K562 (cell line): ENCODE measurements around the gene IL20RA. TPM values are rescaled to one million over a fixed set of nuclear protein-coding genes. Genes with fewer than 3 reads are reported as not detected.

Experiments used
- ATF3 ChIP-seq, 2 experiments: fragments of 450-650 bp in 1 of 2; sonication (generic) in 1 of 2; formaldehyde crosslinking in 1 of 2; IDR thresholded peaks in 1 of 2; conservative IDR thresholded peaks in 1 of 2; 2 replicates each; pipeline versions ENCODE4 v1.6.1 to v1.8.1; 2016 to 2023; ENCODE audit warnings: mild to moderate bottlenecking in 2 of 2, moderate library complexity in 2 of 2, inconsistent platforms in 1 of 2, missing genetic modification reagents in 1 of 2
- CEBPG ChIP-seq, 3 experiments: fragments of 200-800 bp in 1 of 3; sonication (Bioruptor generic) in 1 of 3; sonication (generic) in 1 of 3; formaldehyde crosslinking in 1 of 3; IDR thresholded peaks in 2 of 3; conservative IDR thresholded peaks in 1 of 3; 2 replicates each; pipeline versions ENCODE4 v1.6.1 to v1.8.0; 2016 to 2022; ENCODE audit warnings: missing compliant biosample characterization in 2 of 3, missing genetic modification characterization in 2 of 3, mild to moderate bottlenecking in 1 of 3, missing genetic modification reagents in 1 of 3
- CTCF ChIP-seq, 3 experiments: IDR thresholded peaks in 2 of 3; conservative IDR thresholded peaks in 1 of 3; 2 replicates each; pipeline ENCODE4 v1.5.1; 2011 to 2012; ENCODE audit warnings: low read length in 3 of 3, mild to moderate bottlenecking in 3 of 3, control low read depth in 2 of 3, improper control_type of control experiment in 1 of 3, inconsistent platforms in 1 of 3, low read depth in 1 of 3, mixed read lengths in 1 of 3, moderate library complexity in 1 of 3; ENCODE audit not compliant: insufficient read depth in 2 of 3
- HNRNPK ChIP-seq: fragments of 200-400 bp; formaldehyde crosslinking; IDR thresholded peaks from one replicate; pipeline ENCODE4 v1.6.1; 2018; ENCODE audit warnings: mild to moderate bottlenecking, low read depth, low read length; ENCODE audit not compliant: poor library complexity, severe bottlenecking
- MYC ChIP-seq, 2 experiments: fragments of 250-450 bp in 1 of 2; sonication (Bioruptor Pico) in 1 of 2; IDR thresholded peaks; 2 replicates each; pipeline versions ENCODE4 v1.5.1 to v1.6.1; 2012 to 2021; ENCODE audit warnings: low read depth in 2 of 2, borderline replicate concordance in 1 of 2, improper control_type of control experiment in 1 of 2, low read length in 1 of 2, mild to moderate bottlenecking in 1 of 2, moderate library complexity in 1 of 2
- PBX2 ChIP-seq, 2 experiments: IDR thresholded peaks in 1 of 2; conservative IDR thresholded peaks in 1 of 2; 2 replicates each; pipeline ENCODE4 v1.6.1; 2016; ENCODE audit warnings: low read depth in 2 of 2, mild to moderate bottlenecking in 1 of 2, missing compliant biosample characterization in 1 of 2, missing genetic modification characterization in 1 of 2, moderate library complexity in 1 of 2
- SRF ChIP-seq, 2 experiments: fragments of 250-450, 450-650 bp in 1 of 2; sonication (Bioruptor Pico) in 1 of 2; sonication (generic) in 1 of 2; formaldehyde crosslinking; IDR thresholded peaks; 2 replicates each; pipeline versions ENCODE4 v1.5.0 to v1.5.1; 2020 to 2022; ENCODE audit warnings: mild to moderate bottlenecking in 1 of 2, missing genetic modification reagents in 1 of 2
- STAG1 ChIP-seq: sonication (generic); formaldehyde crosslinking; IDR thresholded peaks from 2 replicates; pipeline ENCODE4 v1.5.0; 2020; ENCODE audit warnings: missing genetic modification reagents, borderline replicate concordance
- TEAD4 ChIP-seq, 2 experiments: sonication (generic) in 1 of 2; formaldehyde crosslinking in 1 of 2; IDR thresholded peaks; 2 replicates each; pipeline versions ENCODE4 v1.6.1 to v1.8.0; 2012 to 2022; ENCODE audit warnings: borderline replicate concordance in 1 of 2, inconsistent platforms in 1 of 2, low read length in 1 of 2, mild to moderate bottlenecking in 1 of 2, missing genetic modification reagents in 1 of 2
- THRB ChIP-seq: fragments of 450-650 bp; formaldehyde crosslinking; conservative IDR thresholded peaks from 2 replicates; pipeline ENCODE4 v1.4.0; 2022; ENCODE audit warnings: mild to moderate bottlenecking, missing genetic modification characterization
- YY1 ChIP-seq, 3 experiments: IDR thresholded peaks; 2 replicates each; pipeline ENCODE4 v1.6.1; 2011; ENCODE audit warnings: low read length in 2 of 3, mild to moderate bottlenecking in 2 of 3, moderate library complexity in 2 of 3, borderline replicate concordance in 1 of 3, control low read depth in 1 of 3, low read depth in 1 of 3; ENCODE audit not compliant: insufficient read depth in 3 of 3, insufficient replicate concordance in 2 of 3, control insufficient read depth in 1 of 3, insufficient read length in 1 of 3; ENCODE audit errors: extremely low read depth in 1 of 3
- ZFP36 ChIP-seq: fragments of 150-350 bp; IDR thresholded peaks from 2 replicates; pipeline ENCODE4 v1.6.1; 2018; ENCODE audit warnings: low read length, low read depth; ENCODE audit not compliant: partially characterized antibody
- ZNF696 ChIP-seq: fragments of 250-450 bp; sonication (Bioruptor Pico); conservative IDR thresholded peaks from 2 replicates; pipeline ENCODE4 v1.4.0; 2020; ENCODE audit warnings: mild to moderate bottlenecking, moderate library complexity
- polyA plus RNA-seq, 8 experiments: library from polyadenylated mRNA; depleted of rRNA in 4 of 8; stranded (reverse) in 5 of 8; unstranded in 3 of 8; fragments of >200 nt; fragmentation: Nextera tagmentation in 2 of 8; fragmentation: Illumina TruSeq in 1 of 8; extraction: Ambion mirVana in 2 of 8; extraction: Trizol in 1 of 8; gene quantifications; 2 replicates each; pipeline versions ENCODE4 v1.2.1 to v1.2.3, GENCODE V29; 2011 to 2014; ENCODE audit warnings: inconsistent platforms in 1 of 8, missing spikeins in 1 of 8
- total RNA-seq, 7 experiments: library from RNA; depleted of rRNA in 6 of 7; stranded (reverse); fragments of >200 nt in 6 of 7; fragmentation: Illumina TruSeq in 2 of 7; extraction: Trizol in 2 of 7; gene quantifications; 2 replicates each; pipeline versions ENCODE4 v1.2.1 to v1.2.3, GENCODE V29; 2011 to 2021; ENCODE audit warnings: low replicate concordance in 1 of 7

Gene IL20RA
- total and polyA plus RNA-seq, 9 of the 15 experiments (the other 6 are each of a cell fraction or from before 2014, with no cell fraction given), result not detected

GRCh38 chr6:137076277-137077068 is 31.7 kb upstream of the IL20RA start (continued):
- TF ChIP-seq CTCF (IDR thresholded peaks at IDR 0.05 in 2 of 3, conservative IDR thresholded peaks at IDR 0.05 in 1 of 3; ENCODE audit: insufficient read depth in 2 of 3, low read depth in 1 of 3, low read length in 3 of 3) (peak; percentile 91 to 96 (median 94)), ATF3 (IDR thresholded peaks at IDR 0.05) (0 out of 2 replicates have a peak, but pooled peaks have one; percentile 10), ATF3 (CRISPR knock-in tag; conservative IDR thresholded peaks at IDR 0.05) (no peak), MYC (IDR thresholded peaks at IDR 0.05; ENCODE audit: low read depth, low read length) (peak; percentile 34; the same call in 1 of the 2 replicates), MYC (CRISPR knock-in tag; IDR thresholded peaks at IDR 0.05; ENCODE audit: borderline replicate concordance, low read depth) (no peak), HNRNPK (no peak), THRB (CRISPR knock-in tag) (no peak), ZNF696 (CRISPR knock-in tag) (no peak), STAG1 (peak; percentile 85; the same call in 1 of the 2 replicates), CEBPG (CRISPR knock-in tag; IDR thresholded peaks at IDR 0.05) (no peak), CEBPG (tag; conservative IDR thresholded peaks at IDR 0.05 in 1 of 2, IDR thresholded peaks at IDR 0.05 in 1 of 2) (peak; percentile 51 to 54; a peak in 3 of 4 replicates), SRF (CRISPR knock-in tag; IDR thresholded peaks at IDR 0.05) (peak in 1 of 2 experiments; percentile 39; a peak in 1 of 4 replicates), YY1 (IDR thresholded peaks at IDR 0.05; ENCODE audit: borderline replicate concordance in 1 of 3, control insufficient read depth in 1 of 3, extremely low read depth in 1 of 3, insufficient read depth in 3 of 3, insufficient read length in 1 of 3, insufficient replicate concordance in 2 of 3, low read depth in 1 of 3, low read length in 2 of 3) (peak in 1 of 3 experiments; percentile 41), ZFP36 (peak; percentile 17), TEAD4 (IDR thresholded peaks at IDR 0.05; ENCODE audit: low read length) (0 out of 2 replicates have a peak, but pooled peaks have one; percentile 18), TEAD4 (CRISPR knock-in tag; IDR thresholded peaks at IDR 0.05; ENCODE audit: borderline replicate concordance) (no peak), PBX2 (CRISPR knock-in tag; IDR thresholded peaks at IDR 0.05; ENCODE audit: low read depth) (0 out of 2 replicates have a peak, but pooled peaks have one; percentile 20), PBX2 (tag; conservative IDR thresholded peaks at IDR 0.05; ENCODE audit: low read depth) (peak; percentile 48)
